A549 (cell line): ENCODE data around the gene GRIK1. TPM values are rescaled to one million over a fixed set of nuclear protein-coding genes. Genes with fewer than 3 reads are reported as not detected.

Experiments
- ATAC-seq, 2 experiments: fragments of 200-7000 bp in 1 of 2; fragments of >200 bp in 1 of 2; cut with Nextera tagmentation in 1 of 2; cut with Tn5 transposase in 1 of 2; 3 replicates each; pipeline versions ENCODE4 v1.8.0 to v1.9.1; 2018 to 2020; ENCODE audit warnings: mild to moderate bottlenecking in 1 of 2, moderate library complexity in 1 of 2
- CTCF ChIA-PET: fragments of 300-600 bp; sonication (Branson Sonifier 250); formaldehyde crosslinking; extraction: SDS; loops from one replicate; lab custom pipeline; 2021; ENCODE audit warnings: antibody characterized with exemption, inconsistent platforms; lab: Yijun Ruan, JAX
- POLR2A ChIA-PET: fragments of 350-600 bp; formaldehyde crosslinking; extraction: SDS; loops from one replicate; lab custom pipeline; 2021; ENCODE audit warnings: antibody characterized with exemption, inconsistent platforms; lab: Yijun Ruan, JAX
- DNase-seq, 2 experiments: peaks; one replicate each; pipeline versions ENCODE4 v3.0.0 to v3.0.0-alpha.2; 2011 to 2016; ENCODE audit warnings: low read depth in 1 of 2, low spot score in 1 of 2
- FAIRE-seq: peaks from 2 replicates; lab custom pipeline; 2011; peaks lifted over from hg19 to GRCh38; lab: Jason Lieb, UNC
- H3K27ac ChIP-seq, 2 experiments: fragments of >200 bp; sonication (Bioruptor Twin); formaldehyde crosslinking; 3 replicates each; pipeline ENCODE4 v1.5.1; 2016 to 2017
- H3K4me1 ChIP-seq: fragments of >200 bp; sonication (Bioruptor Twin); formaldehyde crosslinking; 3 replicates; pipeline ENCODE4 v1.6.1; 2016
- H3K4me2 ChIP-seq: fragments of >200 bp; sonication (Bioruptor Twin); formaldehyde crosslinking; 3 replicates; pipeline ENCODE4 v1.6.1; 2016
- H3K4me3 ChIP-seq: fragments of >200 bp; sonication (Bioruptor Twin); formaldehyde crosslinking; 3 replicates; pipeline ENCODE4 v1.5.1; 2016
- H3K9me3 ChIP-seq: fragments of >200 bp; sonication (Bioruptor Twin); formaldehyde crosslinking; 3 replicates; pipeline ENCODE4 v1.6.1; 2016
- BHLHE40 ChIP-seq: IDR thresholded peaks from 2 replicates; pipeline ENCODE4 v1.6.1; 2012; ENCODE audit warnings: low read depth, low read length, inconsistent platforms
- CHD2 ChIP-seq: fragments of 150-350 bp; IDR thresholded peaks from 2 replicates; pipeline ENCODE4 v1.6.1; 2014; ENCODE audit warnings: low read length; ENCODE audit not compliant: partially characterized antibody
- EHF ChIP-seq: fragments of 250-450 bp; sonication (Bioruptor Pico); IDR thresholded peaks from 2 replicates; pipeline ENCODE4 v1.5.0; 2020; ENCODE audit warnings: mild to moderate bottlenecking
- FOXS1 ChIP-seq: fragments of 250-450 bp; sonication (Bioruptor Pico); IDR thresholded peaks from 2 replicates; pipeline ENCODE4 v1.5.0; 2020; ENCODE audit warnings: mild to moderate bottlenecking, moderate library complexity
- GATA3 ChIP-seq: IDR thresholded peaks from 2 replicates; pipeline ENCODE4 v1.6.1; 2012; ENCODE audit warnings: borderline replicate concordance
- JUNB ChIP-seq: fragments of >200 bp; sonication (Bioruptor Twin); formaldehyde crosslinking; IDR thresholded peaks from 2 replicates; pipeline ENCODE4 v1.6.1; 2016
- KDM5A ChIP-seq: fragments of 200-600 bp; sonication (generic); IDR thresholded peaks from 2 replicates; pipeline ENCODE4 v1.6.1; 2016; ENCODE audit warnings: antibody characterized with exemption, mild to moderate bottlenecking
- MYC ChIP-seq: IDR thresholded peaks from 2 replicates; pipeline ENCODE4 v1.6.1; 2012; ENCODE audit warnings: mild to moderate bottlenecking, inconsistent platforms, low read length, improper control_type of control experiment, borderline replicate concordance
- NFE2L2 ChIP-seq: fragments of 150-350 bp; conservative IDR thresholded peaks from 2 replicates; pipeline ENCODE4 v1.6.1; 2014; ENCODE audit warnings: low read length
- PHF8 ChIP-seq: fragments of 200-600 bp; sonication (generic); IDR thresholded peaks from 2 replicates; pipeline ENCODE4 v1.6.1; 2016; ENCODE audit warnings: low read depth, mild to moderate bottlenecking, antibody characterized with exemption, moderate library complexity, borderline replicate concordance
- POLR2AphosphoS2 ChIP-seq: conservative IDR thresholded peaks from 2 replicates; pipeline ENCODE4 v1.6.1; 2012; ENCODE audit warnings: low read length, improper control_type of control experiment, inconsistent platforms
- RFX5 ChIP-seq: fragments of 450-650 bp; IDR thresholded peaks from 2 replicates; pipeline ENCODE4 v1.7.1; 2014; ENCODE audit warnings: antibody characterized with exemption, mild to moderate bottlenecking, moderate library complexity
- SREBF2 ChIP-seq: fragments of 450-650 bp; IDR thresholded peaks from 2 replicates; pipeline ENCODE4 v1.6.1; 2014; ENCODE audit warnings: mild to moderate bottlenecking, moderate library complexity
- TP53 ChIP-seq: fragments of 250-450 bp; sonication (Bioruptor Pico); IDR thresholded peaks from 2 replicates; pipeline ENCODE4 v1.5.0; 2021; ENCODE audit warnings: mild to moderate bottlenecking, moderate library complexity
- WGBS: methylation state at CpG from one replicate; pipeline ENCODE4 v1.1.6; 2017; ENCODE audit errors: missing lambda C conversion rate; 5-methylcytosine and 5-hydroxymethylcytosine counted together
- polyA plus RNA-seq, 4 experiments: library from polyadenylated mRNA; depleted of rRNA in 3 of 4; stranded (reverse); fragments of >200 nt; fragmentation: RNase III in 1 of 4; extraction: RNeasy Plus Mini Kit Qiagen cat#74134 plus additional on column Dnase treatment in 1 of 4; gene quantifications; 2 replicates in 3 of 4; 3 replicates in 1 of 4; pipeline ENCODE4 v1.2.3, GENCODE V29; 2011 to 2017
- TF ChIP-seq, protein P1 (sequence below): fragments of 250-450 bp; sonication (Bioruptor Pico); IDR thresholded peaks from 2 replicates; pipeline ENCODE4 v1.5.0; 2021; ENCODE audit warnings: mild to moderate bottlenecking, moderate library complexity, borderline replicate concordance
- TF ChIP-seq, protein P2 (sequence below): fragments of 200-600 bp; sonication (generic); IDR thresholded peaks from 2 replicates; pipeline ENCODE4 v1.6.1; 2016; ENCODE audit warnings: antibody characterized with exemption, mild to moderate bottlenecking, moderate library complexity
- TF ChIP-seq, protein P3 (sequence below): IDR thresholded peaks from 2 replicates; pipeline ENCODE4 v1.6.1; 2012; ENCODE audit warnings: low read depth, borderline replicate concordance
- TF ChIP-seq, protein P4 (sequence below): fragments of >200 bp; sonication (Bioruptor Twin); formaldehyde crosslinking; IDR thresholded peaks from 3 replicates; pipeline ENCODE4 v1.6.1; 2016
- TF ChIP-seq, protein P5 (sequence below): fragments of >200 bp; sonication (Bioruptor Twin); formaldehyde crosslinking; IDR thresholded peaks from 3 replicates; pipeline ENCODE4 v1.5.1; 2016

GRIK1 gene
- polyA plus RNA-seq, 2 of the 4 experiments (the other 2 are of a cell fraction), result not detected

DNA sequence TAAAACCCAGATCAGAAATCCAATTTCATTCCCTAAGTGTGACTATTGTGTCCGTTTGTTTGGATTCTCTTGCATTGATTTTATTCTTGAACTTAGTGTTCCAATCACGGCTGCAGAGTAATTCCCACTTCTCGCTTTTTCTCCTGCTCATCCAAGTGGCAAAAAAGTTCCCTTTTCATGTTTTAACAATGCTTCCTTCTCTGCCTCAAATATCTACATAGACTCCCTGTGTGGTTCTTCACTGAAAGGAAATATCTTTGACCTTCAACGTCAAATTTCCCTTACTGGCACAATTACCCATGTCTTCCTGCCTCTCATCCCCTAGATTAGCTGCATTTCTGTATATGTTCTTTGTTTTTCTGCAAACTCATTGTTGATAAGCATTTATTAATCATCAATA is 335.7 kb downstream of the GRIK1 start (continued):
- TF ChIP-seq, protein P1, sequence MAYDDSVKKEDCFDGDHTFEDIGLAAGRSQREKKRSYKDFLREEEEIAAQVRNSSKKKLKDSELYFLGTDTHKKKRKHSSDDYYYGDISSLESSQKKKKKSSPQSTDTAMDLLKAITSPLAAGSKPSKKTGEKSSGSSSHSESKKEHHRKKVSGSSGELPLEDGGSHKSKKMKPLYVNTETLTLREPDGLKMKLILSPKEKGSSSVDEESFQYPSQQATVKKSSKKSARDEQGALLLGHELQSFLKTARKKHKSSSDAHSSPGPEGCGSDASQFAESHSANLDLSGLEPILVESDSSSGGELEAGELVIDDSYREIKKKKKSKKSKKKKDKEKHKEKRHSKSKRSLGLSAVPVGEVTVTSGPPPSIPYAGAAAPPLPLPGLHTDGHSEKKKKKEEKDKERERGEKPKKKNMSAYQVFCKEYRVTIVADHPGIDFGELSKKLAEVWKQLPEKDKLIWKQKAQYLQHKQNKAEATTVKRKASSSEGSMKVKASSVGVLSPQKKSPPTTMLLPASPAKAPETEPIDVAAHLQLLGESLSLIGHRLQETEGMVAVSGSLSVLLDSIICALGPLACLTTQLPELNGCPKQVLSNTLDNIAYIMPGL (CRISPR knock-in tag), result no peak
- TF ChIP-seq, protein P2, sequence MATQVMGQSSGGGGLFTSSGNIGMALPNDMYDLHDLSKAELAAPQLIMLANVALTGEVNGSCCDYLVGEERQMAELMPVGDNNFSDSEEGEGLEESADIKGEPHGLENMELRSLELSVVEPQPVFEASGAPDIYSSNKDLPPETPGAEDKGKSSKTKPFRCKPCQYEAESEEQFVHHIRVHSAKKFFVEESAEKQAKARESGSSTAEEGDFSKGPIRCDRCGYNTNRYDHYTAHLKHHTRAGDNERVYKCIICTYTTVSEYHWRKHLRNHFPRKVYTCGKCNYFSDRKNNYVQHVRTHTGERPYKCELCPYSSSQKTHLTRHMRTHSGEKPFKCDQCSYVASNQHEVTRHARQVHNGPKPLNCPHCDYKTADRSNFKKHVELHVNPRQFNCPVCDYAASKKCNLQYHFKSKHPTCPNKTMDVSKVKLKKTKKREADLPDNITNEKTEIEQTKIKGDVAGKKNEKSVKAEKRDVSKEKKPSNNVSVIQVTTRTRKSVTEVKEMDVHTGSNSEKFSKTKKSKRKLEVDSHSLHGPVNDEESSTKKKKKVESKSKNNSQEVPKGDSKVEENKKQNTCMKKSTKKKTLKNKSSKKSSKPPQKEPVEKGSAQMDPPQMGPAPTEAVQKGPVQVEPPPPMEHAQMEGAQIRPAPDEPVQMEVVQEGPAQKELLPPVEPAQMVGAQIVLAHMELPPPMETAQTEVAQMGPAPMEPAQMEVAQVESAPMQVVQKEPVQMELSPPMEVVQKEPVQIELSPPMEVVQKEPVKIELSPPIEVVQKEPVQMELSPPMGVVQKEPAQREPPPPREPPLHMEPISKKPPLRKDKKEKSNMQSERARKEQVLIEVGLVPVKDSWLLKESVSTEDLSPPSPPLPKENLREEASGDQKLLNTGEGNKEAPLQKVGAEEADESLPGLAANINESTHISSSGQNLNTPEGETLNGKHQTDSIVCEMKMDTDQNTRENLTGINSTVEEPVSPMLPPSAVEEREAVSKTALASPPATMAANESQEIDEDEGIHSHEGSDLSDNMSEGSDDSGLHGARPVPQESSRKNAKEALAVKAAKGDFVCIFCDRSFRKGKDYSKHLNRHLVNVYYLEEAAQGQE, result no peak
- no peak for TF ChIP-seq KDM5A
- no peak for TF ChIP-seq NFE2L2
- TF ChIP-seq GATA3, result no peak
- TF ChIP-seq, protein P3, sequence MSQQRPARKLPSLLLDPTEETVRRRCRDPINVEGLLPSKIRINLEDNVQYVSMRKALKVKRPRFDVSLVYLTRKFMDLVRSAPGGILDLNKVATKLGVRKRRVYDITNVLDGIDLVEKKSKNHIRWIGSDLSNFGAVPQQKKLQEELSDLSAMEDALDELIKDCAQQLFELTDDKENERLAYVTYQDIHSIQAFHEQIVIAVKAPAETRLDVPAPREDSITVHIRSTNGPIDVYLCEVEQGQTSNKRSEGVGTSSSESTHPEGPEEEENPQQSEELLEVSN, result no peak
- TF ChIP-seq, protein P4, sequence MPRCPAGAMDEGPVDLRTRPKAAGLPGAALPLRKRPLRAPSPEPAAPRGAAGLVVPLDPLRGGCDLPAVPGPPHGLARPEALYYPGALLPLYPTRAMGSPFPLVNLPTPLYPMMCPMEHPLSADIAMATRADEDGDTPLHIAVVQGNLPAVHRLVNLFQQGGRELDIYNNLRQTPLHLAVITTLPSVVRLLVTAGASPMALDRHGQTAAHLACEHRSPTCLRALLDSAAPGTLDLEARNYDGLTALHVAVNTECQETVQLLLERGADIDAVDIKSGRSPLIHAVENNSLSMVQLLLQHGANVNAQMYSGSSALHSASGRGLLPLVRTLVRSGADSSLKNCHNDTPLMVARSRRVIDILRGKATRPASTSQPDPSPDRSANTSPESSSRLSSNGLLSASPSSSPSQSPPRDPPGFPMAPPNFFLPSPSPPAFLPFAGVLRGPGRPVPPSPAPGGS, result no peak
- TF ChIP-seq, all 56 proteins: peak for 0

DNA sequence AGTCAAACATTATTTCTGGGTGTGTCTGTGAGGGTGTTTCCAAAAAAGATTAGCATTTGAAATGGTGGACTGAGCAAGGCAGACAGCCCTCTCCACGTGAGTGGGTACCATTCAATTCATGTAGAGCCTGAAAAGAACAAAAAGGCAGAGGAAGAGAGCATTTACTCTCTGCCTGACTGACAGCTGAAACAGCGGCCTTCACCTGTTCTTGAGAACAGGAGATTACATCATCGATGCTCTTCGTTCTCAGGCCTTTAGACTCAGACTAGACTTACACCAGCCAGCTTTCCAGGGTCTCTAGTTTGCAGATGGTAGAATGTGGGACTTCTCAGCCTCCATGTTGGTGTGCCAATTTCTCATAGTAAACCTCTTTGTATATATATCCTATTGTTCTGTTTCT is 338.7 kb downstream of the GRIK1 start:
- POLR2A ChIA-PET, result no interaction called here
- FAIRE-seq, result no peak
- no peaks in the 10 kb centered on the region for H3K9me3 ChIP-seq
- no peak for ATAC-seq
- 30% methylated on average over 4 of the region's 4 CpGs for WGBS
- TF ChIP-seq JUNB (no peak), FOXS1 (CRISPR knock-in tag) (no peak), MYC (no peak), PHF8 (no peak), SREBF2 (no peak), BHLHE40 (no peak), CHD2 (no peak), EHF (no peak), TP53 (CRISPR knock-in tag) (no peak), POLR2AphosphoS2 (no peak), RFX5 (no peak)
- TF ChIP-seq, protein P5, sequence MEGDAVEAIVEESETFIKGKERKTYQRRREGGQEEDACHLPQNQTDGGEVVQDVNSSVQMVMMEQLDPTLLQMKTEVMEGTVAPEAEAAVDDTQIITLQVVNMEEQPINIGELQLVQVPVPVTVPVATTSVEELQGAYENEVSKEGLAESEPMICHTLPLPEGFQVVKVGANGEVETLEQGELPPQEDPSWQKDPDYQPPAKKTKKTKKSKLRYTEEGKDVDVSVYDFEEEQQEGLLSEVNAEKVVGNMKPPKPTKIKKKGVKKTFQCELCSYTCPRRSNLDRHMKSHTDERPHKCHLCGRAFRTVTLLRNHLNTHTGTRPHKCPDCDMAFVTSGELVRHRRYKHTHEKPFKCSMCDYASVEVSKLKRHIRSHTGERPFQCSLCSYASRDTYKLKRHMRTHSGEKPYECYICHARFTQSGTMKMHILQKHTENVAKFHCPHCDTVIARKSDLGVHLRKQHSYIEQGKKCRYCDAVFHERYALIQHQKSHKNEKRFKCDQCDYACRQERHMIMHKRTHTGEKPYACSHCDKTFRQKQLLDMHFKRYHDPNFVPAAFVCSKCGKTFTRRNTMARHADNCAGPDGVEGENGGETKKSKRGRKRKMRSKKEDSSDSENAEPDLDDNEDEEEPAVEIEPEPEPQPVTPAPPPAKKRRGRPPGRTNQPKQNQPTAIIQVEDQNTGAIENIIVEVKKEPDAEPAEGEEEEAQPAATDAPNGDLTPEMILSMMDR, result no peak
- TF ChIP-seq, all 56 proteins: peak for 0
- CTCF ChIA-PET, result no interaction called here
- Histone ChIP-seq H3K27ac (no peak overlapping the region), H3K4me2 (no peak overlapping the region), H3K4me1 (no peaks in the 10 kb centered on the region), H3K4me3 (no peak overlapping the region)
- no peak for DNase-seq
